Hematopoietic multipotent progenitor cell treated with erythropoietin and hydrocortisone succinate and interleukin-3 and kit ligand, for 4 days (in vitro differentiated cells): Measurements from ENCODE around the gene ST3GAL5.
"Not testable (repeated sequence)": the region's sequence is repeated elsewhere in the genome, so short reads cannot be mapped to it uniquely, and the experiment has no call there.

Source experiments
- DNase-seq: peaks from one replicate; pipeline ENCODE4 v3.0.0-alpha.2; 2015

Gene ST3GAL5

DNA sequence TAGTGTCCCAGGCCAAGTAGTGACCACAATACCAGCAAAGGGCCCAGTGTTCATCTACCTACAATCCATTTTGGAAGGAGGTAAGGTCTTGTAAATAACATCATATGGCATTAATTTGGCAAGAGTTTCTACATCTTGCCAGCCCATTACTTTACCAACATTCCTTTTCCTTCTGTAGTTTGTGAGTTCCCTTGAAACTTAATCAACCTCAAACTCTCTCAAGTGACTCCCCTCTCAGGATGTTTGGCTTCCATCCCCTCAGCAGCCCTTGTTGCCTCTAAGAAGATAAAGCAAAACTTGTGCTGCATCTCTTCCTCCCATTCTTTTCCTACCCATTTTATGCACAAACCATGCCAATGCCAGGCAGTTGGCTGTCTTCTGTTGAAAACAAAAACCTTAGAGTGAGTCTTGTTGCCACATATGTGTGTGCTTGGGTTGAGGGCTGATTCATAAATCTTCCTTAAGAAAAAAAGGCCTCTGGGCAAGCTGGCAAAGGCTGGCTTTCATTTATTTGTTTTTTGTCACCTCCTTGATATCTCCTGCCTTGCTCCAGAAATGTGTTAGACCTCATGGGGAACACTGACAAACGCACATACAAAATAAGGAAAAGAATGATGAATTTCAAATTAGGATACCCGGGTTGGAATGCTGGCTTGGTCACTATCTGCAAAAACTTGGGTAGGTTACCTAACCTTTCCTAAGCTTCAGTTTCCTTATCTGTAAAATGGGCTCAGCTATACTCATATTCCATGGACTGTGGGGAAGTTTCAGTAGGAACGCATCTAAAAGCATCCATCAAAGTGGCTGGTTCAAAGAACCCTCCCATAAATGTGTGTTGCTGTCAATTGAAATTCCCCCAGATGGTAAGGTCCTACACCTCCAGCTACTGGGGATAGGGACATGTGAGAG lies 29.4 kb upstream of the ST3GAL5 start:
- no peak for DNase-seq

DNA sequence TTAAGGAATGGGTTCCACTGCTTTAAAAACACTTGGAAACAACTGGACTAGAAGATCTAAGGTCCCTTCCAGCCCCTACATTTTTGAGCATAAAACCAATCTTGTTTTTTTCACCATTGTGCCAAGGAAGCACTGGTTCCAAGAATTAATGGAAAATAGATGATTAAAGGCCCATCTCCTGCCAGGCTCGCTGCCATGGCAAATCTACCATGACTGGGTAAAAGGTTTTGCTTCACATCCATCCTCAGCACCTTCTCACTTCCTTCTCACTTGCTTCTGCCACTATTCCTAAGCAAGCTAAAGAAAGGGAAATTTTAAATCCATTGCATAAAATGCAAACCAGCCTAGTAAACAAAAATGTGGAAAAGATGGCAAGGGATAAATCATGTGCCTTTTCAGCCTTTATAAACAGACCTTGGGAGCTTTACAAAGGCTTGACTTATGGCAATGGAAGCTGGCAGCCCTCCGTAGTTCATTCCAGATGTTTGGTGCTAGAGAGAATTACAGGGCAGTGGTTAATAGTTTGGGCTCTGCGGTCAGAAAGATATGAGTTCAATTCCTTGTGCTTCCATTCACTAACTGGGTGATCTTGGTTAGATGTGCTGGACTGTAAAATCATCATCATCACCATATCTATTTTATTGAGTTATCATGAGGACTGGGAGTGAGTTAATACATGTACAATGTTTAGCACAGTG lies 27.0 kb upstream of the ST3GAL5 start:
- no peak for DNase-seq

DNA sequence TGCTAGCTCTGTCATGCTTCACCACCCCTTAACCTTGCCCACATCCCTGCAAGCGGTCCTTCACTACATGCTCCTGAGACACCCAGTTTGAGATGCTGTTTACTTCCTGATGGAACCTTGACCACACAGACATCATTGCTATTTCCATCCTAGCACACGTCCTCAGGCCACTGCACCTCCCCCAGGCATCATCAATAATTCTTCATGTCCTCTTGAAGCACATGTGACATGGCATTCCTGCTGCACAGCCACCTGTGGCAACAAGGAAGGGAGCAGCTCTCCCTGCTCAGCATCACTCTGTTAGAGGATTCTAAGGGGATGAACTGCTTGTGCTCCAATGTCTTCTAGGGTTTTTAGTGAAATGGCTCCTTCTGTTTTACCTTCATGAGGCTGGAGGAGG lies 26.1 kb upstream of the ST3GAL5 start:
- no peak for DNase-seq

DNA sequence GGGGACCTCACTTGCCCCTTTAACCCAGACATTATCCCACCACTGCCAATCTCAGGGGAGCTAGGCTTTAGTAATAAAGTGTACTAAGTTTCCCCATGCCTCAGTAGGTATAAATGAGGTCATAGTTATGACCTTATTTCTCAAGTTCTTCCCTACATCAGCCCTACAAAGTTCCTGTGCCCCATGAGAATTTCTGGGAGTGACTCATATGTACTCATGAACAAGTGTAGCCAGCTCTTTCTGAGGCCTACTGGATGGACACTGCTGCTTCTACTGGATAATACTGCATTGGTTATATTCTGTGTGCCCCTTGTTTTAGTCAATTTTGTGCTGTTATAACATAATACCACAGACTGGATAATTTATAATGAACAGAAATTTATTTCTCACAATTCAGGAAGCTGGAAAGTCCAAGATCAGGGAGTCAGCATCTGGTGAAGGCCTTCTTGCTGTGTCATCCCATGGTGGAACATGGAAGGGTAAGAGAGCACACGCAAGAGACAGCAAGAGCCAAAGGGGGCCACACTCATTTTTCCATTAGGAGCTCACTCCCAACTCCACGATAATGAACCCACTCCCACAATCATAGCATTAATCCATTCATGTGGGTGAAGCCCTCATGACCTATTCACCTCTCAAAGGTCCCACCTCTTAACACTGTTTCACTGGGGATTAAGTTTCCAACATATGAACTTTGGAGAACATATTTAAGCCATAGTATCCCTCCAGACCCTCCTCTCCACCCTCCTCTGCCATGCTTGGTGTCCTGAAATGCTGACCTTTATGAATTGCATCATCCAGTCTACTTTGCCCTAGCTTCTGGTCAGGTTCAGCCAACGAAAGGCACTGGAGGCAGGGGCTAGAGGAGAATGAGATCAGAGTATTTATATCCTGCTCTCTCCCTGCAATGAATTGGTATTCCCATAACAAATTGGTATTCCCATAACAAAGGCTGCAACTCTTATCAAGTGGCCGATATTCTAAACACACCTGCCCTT lies 25.4 kb upstream of the ST3GAL5 start:
- DNase-seq: no peak

DNA sequence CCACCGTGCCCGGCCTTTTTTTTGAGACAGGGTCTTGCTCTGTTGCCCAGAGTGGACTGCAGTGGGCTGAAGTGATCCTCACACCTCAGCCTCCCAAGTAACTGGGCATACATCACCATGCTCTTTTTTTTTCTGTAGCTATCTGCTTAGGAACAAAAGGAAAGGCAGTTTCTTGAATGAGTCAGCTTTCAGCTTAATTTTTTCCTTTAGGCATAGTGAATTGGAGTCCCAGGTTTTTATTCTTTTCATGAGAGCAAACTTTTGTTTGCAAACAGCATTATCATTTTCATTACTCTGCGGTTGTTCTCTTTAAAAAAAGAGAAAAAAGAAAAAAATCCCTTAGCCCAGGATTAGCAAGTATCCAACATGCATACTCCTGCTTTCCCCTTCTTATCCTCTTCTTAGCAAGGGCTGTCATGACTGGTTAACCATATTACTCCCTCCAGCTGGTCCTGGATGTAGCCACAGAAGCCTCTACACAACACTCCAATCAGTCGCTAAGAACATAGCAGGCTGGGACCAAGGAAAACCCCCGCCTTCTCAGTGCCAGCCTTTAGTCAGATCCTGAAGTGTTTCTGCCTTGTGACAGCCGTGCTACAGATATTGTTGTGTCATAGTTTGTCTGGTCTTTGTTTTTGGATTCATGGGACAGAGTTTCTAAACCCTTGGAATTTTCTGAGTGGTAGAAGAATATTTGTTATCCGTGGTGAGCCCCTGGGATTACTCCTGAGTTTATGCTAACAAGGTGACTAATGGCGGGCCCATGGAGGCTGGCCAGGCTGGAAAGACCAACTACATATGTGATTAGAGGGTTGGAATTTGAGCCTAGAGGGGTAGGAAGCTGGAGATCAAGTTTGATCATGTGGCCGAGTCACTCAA lies 23.3 kb upstream of the ST3GAL5 start:
- DNase-seq: no peak

DNA sequence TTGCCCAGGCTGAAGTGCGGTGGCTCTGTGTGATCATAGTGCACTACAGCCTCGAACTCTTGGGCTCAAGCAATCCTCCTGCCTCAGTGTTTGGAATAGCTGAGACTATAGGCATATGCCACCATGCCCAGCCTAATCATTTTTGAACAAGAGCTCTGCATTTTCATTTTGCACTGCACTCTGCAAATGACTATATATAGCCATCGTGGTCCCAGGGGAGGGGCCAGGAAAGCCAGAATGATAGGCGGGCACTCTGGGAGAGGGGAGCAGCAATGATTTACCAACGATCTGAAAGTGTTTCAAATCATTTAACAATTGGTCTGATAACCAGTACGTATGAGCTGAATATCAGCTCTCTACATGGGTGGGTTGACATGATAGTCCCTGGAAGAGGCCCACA lies 22.3 kb upstream of the ST3GAL5 start:
- DNase-seq: no peak

DNA sequence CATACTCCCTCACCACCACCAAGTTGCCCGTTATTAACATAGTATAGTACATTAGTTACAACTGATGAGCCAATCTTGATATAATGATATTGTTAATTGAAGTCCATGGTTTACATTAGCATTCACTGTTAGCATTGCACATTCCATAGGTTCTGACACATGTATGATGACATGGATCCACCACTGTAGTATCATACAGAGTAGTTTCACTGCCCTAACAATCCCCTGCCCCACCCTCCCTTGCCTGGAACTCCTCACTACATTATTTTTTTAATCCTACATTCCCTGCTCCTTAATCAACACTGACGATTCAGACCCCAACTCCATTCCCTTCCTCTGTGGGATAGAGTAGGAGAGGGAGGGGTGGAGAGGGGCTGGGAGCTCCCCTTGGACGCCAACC lies 20.2 kb upstream of the ST3GAL5 start:
- no peak for DNase-seq

DNA sequence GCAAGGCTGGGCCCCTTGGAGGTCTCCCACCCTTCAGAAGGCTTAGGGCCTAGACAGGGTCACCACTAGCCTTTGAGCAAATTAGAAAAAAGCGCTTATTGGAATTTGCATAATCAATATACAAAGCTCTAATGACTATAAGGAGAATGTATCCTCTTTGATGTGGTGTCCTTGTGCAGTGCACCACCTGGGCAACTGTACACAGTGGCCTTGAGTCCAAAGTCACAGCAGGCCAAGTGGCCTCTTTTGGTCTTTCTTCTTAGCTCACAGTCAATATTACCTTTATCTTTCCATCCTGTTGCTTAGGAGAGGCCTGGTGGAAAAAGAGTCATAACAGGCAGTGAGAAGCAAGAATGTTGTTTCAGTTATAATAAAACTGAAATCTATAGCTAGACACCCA lies 19.7 kb upstream of the ST3GAL5 start:
- no peak for DNase-seq

DNA sequence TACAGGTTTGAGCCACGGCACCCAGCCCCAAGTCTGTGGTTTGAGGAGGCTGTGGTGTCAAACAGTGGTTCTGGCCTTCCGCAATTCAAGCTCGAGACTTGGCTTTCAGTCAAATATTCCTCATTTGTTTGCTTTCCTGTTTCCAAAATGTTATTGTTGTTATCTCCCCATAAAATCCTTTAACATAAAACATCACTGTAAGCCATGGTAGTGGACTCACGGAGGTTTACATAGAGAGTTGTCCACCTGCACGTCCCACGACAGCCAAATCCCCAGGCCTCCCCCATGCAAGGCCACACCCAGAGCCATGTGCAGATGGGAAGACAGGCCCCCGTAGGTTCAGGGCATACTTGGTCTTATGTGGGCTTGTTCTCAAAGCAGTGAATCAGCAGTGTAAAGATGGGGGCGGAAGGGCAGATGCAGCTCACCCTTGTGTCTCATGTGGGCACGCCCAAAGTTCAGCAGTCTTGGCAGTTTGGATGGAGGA lies 18.9 kb upstream of the ST3GAL5 start:
- DNase-seq: peak; percentile 45

DNA sequence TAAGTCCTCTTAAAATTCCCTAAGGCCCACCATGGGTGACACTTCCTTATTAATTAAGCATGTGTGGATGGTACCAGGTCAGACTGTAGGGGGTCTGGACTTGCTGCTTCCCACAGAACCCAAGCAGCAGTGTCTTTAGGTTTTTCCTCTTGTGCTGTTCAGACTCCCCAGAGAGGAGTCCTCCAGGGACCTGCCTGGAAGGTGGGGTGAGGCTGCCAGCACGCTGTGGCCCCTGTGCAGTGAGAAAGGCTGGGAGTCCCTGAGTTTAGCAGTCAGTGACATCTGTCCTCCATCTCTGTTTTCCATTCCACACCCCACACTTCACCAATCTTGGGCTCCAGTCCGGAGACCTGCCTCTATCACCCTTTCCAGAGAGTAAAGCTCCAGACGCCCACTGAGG lies 18.0 kb upstream of the ST3GAL5 start:
- no peak for DNase-seq

DNA sequence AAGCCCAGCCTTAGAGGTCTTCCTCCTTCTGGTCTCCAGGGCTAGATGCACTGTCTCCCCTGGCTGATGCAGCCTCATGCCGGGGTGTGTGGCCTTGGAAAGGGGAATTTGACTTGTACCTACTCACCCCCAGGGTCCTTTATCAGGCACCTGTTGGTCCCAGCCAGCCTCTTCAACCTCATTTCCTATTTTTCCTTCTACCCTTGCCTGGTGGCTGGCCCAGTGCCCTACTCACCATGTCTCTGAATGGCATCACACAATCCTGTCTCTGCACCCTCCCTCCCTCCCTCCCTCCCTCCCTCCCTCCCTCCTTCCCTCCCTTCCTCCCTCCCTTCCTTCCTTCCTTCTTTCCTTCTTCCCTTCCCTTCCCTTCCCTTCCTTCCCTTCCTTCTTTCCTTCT lies 17.1 kb upstream of the ST3GAL5 start:
- DNase-seq: no peak

DNA sequence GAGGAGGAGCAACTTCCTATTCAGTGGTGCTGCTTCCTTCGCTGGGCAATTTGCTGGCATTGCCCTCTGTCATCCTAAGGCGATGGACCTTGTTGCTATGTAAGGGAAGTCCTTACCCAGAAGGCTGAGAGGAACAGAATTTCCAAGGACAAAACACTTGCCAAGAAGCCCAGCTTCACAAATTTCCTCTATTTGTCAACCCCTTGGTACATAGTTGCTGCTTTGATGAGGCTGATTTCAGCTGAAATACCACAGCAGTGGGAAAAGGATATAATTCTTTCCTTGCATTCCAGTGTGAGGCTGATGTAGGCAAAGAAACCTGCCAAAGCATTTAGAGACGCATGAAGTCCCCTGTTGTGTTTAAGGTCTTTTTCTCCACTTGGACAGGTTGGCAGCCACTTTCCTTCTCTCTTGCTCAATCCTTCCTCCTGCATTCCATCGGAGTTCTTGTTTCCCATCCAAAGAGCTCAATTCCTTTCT lies 16.4 kb upstream of the ST3GAL5 start:
- no peak for DNase-seq

DNA sequence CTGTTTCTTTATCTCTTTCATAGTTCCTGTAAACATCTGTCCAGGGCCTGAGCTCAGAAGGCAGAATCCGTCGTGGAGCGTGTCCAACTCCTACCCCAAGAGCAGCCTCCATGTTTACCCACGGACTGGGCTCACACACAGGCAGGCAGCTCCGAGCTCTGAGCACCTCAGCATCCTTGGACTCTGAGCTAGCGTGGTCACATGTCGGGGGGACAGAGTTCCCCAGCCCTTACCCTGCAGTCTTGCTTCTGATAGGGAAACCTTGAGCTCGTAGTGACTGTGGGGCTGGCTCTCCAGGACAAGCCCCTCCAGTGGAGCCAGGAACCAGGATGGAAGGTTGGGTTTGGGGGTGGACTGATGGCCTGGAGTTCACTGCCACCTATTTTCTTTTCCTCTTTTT lies 15.1 kb upstream of the ST3GAL5 start:
- DNase-seq: no peak

DNA sequence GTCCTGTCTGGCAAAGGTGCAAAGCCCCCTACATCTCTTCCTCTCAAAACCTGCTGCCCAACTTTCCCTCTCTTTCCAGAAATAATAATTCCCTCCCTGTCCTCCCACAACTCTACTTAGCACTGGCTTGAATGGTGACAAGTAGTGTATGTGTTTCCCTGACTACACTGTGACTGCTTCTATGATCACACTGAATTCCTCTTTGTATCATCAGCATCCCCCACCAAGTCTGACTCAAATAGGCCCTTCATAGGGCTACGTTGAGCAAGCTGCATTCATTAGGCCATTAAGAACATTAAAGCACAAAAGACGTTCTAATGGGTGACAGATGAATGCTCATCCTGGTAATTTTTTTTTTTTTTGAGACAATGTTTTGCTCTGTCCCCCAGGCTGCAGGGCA lies 13.7 kb upstream of the ST3GAL5 start:
- DNase-seq: no peak

DNA sequence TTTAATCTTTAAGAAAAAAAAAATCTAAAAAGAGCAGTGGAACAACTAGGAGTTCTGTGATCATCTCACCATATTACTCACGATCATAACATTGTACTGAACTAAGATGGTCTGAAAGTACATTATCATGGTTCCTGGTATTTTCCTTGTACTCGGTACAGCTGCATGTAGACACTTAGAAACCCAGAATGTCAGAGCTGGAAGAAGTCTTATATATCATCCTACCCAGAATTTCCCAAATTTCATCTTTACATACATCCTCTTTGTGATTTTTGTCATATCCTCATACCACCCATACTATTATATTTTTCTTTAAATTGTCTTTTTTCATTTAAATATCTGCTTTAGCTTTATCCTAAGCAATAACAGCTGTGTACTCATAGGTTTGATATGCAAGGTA lies 12.4 kb upstream of the ST3GAL5 start:
- no peak for DNase-seq

DNA sequence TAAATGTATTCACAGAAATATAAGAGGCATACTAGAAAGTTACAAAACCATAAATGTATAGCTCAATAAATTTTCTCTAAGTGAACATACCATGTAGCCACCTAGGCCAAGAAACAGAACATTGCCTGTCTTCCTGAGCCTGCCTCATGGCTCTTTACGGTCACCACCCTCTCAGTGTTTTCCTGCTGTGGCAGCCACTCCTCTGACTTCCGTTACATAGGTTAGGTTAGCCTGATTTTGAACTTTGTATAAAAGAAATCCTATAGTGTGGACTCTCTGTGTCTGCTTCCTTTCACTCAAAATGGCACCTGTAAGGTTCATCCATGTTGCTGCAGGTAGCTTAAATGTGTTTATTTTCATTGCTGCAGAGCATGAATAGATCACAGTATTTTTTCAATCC lies 11.6 kb upstream of the ST3GAL5 start:
- no peak for DNase-seq

DNA sequence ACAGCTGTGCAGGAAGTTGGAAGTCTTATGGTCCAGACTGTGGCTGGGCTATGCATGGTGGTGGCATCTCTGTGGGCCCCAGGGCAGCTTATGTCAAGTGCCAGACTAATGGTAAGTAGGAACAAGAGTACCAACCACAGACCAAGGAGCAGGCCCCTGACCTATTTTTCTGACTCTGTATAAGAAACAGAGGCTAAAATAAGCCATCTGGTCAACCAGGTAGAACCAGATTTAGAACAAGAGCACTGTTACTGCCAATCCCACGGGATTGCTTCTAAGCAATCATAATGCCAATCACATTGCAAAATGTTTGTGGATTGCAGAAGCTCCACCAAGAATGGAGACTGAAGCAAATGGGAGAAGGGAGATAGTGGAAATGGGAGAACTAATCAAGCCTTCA lies 11.1 kb upstream of the ST3GAL5 start:
- DNase-seq: no peak

DNA sequence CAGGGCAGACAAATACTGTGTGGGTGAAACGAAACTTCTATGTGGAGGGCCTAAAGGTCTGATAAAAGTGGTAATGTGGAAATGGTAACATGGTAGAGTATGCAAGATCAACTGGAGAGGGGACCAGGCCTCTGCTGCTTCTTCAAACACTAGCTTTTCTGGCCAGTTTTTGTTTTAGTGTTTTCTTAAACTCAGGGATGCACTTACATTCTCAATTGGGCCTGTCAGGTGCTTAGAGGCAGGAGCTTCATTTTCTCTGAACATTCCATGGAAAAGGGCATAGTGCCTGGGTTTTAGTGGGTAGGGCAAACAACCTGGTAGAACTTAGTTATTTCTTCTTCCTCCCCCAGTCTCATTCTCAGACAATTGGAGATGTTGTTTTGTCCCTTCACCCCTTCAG lies 10.5 kb upstream of the ST3GAL5 start:
- DNase-seq: no peak

DNA sequence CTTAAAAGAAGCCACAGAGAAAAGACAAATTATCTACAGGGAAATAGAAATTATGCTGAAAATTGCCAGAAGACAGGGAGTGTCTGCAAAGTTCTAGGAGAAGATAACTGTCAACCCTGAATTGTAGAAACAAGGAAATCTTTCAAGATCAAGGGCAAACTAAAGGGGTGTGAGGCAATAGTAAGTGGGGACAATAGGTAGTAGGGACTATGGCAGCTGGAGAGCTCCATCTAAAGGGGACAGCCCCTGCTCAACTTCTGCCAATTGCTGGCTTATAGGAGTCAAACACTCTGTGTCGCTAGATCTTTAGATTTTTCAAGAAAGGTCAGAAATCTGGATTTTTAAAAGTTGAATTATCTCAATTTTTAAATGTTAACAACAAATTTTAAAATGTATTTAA lies 10.1 kb upstream of the ST3GAL5 start:
- DNase-seq: no peak

DNA sequence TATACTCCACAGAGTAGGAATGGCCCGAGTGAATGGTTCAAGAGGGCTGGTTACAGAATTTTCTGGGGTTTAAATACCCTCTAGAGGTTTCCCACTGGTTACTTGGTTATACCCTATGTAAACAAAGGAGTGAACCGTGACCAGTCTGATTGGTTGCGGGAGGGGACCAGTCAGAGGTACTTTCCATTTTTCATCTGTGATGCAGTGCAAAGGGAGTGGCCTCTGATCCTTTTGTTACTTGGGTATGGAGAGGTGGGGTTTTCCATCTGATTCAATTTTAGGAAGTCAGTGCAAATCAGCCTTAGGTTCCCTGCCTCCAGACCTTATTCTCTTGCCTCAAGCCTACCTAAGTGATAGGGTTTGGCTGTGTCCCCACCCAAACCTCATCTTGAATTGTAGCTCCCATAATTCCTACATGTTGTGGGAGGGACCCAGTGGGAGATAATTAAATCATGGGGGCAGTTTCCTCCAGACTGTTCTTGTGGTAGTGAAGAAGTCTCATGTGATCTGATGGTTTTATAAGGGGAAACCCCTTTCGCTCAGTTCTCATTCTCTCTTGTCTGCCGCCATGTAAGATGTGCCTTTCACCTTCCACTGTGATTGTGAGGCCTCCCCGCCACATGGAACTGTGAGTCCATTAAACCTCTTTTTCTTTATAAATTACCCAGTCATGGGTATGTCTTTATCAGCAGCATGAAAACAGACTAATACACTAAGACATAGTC lies 5.9 kb upstream of the ST3GAL5 start:
- DNase-seq: not testable (repeated sequence)
